HG03575 (cell line): ENCODE measurements around the gene PPM1H.
"Not testable (repeated sequence)": the region's sequence is repeated elsewhere in the genome, so short reads cannot be mapped to it uniquely, and the experiment has no call there.

ENCODE experiments used
- ATAC-seq: cut with Tn5 transposase; IDR thresholded peaks from one replicate; pipeline ENCODE4 v1.9.1; 2021; ENCODE audit not compliant: unreplicated experiment, insufficient number of reproducible peaks, low FRiP score; ENCODE audit errors: extremely low read depth

The PPM1H gene, protein sequence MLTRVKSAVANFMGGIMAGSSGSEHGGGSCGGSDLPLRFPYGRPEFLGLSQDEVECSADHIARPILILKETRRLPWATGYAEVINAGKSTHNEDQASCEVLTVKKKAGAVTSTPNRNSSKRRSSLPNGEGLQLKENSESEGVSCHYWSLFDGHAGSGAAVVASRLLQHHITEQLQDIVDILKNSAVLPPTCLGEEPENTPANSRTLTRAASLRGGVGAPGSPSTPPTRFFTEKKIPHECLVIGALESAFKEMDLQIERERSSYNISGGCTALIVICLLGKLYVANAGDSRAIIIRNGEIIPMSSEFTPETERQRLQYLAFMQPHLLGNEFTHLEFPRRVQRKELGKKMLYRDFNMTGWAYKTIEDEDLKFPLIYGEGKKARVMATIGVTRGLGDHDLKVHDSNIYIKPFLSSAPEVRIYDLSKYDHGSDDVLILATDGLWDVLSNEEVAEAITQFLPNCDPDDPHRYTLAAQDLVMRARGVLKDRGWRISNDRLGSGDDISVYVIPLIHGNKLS

DNA sequence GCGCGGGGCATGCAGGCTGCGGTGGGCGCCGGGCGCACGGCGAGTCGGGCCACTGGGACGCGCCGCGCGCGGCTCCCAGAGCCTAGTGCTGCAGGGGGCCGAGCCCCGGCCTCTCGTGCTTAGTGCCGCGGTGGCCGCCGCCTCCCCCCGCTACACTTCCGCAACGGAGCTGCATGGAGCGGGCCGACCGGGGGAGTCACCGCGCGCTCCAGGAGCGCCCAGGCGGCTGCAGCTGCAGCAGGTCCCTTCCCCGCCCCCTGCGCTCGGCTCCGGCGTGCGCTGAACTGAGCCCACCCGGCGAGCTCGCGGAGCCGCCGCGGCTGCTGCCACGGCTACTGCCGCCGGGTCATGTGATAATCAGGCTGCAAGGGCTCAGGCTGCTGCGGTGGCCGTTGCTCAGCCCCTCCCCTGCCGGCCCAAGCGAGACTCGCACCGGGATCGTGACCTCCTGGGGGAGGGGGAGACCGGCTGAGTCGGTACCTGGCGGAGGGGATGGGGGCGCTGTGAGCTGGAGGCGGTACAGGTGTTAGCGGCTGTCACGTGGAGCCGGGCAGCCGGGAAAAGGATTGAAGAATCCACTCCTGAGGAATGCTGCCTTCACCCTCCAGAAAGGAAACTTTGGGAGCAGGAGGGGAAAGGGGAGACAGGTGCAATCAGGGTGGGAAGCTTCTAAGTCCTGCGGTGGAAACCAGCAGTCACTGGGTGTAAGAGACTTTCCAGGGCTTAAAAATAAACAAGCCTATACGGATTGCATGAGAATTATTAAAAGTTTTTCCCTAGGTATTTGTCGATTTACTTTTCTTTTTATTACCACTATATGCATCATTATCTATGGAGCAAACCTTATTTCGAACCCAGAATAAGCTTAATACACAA is at the start of gene PPM1H:
Gene PPM1H (minus strand): TSS at position 352 of the 876 bp plus-strand sequence. CDS start 414 bp downstream, outside the sequence.
- ATAC-seq, result peak; percentile 37

DNA sequence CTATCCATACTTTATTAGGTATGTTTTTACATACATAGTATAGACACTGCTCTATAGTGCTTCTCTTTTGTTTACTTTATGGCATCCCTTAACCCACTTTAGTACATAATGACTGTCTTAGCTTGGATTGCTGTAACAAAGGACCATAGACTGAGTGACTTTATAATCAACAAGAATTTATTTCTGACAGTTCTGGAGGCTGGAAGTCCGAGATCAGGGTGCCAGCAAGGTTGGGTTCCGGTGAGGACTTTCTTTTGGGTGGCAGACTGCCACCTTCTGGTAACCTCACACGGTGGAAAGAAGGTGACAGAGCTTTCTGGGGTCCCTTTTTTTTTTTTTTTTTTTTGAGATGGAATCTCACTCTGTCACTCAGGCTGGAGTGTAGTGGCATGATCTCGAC is 48.6 kb upstream of the PPM1H start:
- ATAC-seq, result no peak

DNA sequence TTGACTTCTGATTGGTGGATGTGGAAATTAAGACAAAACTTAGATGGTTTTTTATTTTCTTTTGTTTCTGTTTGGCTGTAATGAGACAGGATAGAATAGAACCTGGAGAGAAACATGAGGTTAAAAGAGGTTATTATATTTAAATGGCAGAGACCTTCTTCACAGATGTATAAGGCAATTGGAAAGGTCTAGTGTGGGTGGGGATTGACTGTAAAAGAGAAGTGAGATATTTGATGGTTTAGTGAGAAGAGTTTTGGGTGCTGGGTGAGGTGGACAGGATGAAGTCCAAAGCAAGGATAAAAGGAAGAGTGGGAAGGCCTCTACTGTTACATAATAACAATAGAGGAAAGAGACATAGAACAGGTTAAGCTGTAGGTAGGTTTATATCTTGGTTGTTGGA is 43.8 kb upstream of the PPM1H start:
- ATAC-seq, result no peak

DNA sequence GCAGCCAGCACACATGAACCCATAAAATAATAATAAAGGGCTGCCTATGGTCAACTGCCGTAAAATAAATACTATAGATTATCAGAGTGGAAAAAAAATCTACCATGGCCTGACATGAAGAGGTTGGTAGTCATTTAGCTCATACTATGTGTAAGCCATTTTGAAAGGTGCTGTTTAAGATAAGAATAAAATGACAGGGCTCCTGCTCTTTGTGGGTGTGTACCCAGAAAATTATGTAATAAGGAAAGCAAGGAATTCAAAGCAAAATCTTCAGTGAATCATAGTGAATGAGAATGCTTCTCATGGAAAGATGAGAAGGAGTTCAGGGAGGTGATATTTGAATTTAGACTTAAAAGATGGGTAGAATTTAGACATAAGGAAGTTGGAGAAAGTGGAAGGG is 42.9 kb upstream of the PPM1H start:
- no peak for ATAC-seq

DNA sequence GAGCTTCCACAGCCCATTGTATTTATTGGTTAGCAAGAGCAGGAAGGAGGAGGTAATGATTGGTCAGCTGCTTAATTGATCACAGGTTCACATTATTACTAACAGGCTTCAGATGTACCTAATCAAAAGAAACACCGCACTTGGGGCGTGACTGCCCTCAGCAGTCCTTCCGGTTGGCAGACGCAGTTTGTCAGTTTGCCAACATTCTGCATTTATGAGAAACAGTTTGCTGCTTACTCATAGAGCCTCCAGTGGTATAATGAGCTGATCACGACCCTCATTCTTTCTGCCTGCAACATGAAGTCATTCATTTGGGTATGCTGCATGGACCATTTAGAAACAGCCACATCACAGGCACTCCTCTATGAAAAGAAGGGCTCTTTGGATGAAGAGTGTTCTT is 42.5 kb upstream of the PPM1H start:
- no peak for ATAC-seq

GRCh38 chr12:62976110-62976662 is 41.2 kb upstream of the PPM1H start:
- no peak for ATAC-seq

DNA sequence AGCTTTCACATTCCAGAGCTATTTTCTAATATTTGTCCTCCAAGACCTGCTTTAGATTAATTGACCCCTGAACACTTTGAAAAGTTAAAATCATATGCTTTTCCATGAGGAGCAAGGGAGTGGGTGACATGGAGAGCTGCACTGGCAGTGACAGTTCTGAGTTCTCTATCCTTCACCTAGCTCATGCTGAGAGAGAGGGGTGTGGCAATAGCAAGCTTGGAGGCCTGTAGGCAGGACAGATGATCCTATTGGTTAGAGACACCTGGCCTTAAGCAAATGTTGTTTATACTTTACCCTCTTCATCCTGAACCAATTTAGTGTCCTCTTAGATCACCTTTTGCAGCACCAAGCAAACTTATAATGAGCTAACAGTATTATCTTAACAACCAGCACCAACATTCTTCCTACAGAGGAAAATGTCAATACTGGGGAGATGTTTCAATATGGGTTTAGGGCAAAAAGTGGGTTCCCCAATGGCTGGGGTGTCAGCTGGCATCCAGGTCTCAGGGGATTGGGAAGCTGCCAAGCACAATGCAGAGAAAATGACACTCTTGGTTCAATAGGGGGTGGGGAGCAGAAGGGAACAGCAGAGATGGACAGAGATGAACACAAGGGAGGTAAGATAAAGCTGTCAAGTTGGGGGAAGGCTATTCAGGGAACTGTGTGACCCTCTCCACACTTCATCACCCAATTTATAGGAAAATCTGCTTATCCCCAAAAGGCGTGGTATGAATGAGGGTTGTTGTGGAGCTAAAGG is 37.0 kb upstream of the PPM1H start:
- no peak for ATAC-seq

- ATAC-seq, result no peak
Observed at GRCh38 chr12:62969695-62970094, 34.7 kb upstream of the PPM1H start.

DNA sequence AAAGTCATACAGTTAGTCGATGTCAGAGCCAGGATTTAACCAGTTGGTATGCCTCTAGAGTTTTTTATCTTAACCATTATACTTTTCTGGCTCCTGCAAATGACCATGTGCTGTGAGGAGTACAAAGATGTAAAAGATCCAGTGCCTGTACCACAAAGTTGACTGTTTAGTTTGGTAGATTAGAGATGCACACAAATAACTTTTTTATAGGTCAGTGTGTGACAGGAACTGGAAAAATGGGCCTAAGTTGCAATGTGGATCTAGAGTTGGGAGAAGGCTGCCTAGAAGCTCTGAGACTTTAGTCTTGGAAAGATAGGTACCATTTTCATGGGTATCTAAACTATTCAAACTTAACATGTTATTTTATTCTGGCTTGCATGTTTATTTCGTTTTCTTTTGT is 32.8 kb upstream of the PPM1H start:
- ATAC-seq, result no peak

DNA sequence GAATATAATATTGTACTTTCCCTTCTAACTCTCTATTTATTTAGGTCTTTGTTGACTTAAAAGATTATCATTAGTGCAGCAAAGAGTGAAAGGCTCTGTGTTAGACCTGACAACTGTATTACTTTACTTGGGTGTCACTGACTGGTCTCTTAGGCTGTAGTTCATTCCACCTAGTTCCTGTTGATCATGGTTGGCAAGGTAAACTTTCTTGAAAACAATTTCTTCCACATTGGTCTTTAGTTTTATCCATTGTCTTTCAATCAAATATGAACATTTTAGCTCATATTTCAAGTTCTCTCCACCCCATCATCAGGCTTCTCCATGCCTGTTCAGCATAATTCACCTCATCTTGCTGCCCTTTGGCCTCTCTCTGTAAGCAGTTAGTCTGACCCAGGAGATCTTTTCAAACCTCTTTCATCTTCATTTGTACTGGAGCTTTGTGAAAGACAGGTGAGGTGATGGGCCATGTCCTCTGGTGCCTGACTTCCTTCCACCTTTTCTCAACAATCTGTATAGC is 32.1 kb upstream of the PPM1H start:
- no peak for ATAC-seq

GRCh38 chr12:62966446-62966989 is 31.6 kb upstream of the PPM1H start:
- not testable (repeated sequence) for ATAC-seq

GRCh38 chr12:62965700-62966099 is 30.8 kb upstream of the PPM1H start:
- ATAC-seq, result not testable (repeated sequence)

DNA sequence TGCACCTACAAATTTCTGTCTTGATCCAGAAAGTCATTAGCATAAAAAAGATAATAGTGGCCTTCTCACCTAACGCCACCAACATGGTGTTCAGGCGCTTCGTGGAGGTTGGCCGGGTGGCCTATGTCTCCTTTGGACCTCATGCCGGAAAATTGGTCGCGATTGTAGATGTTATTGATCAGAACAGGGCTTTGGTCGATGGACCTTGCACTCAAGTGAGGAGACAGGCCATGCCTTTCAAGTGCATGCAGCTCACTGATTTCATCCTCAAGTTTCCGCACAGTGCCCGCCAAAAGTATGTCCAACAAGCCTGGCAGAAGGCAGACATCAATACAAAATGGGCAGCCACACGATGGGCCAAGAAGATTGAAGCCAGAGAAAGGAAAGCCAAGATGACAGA is 30.3 kb upstream of the PPM1H start:
- not testable (repeated sequence) for ATAC-seq

GRCh38 chr12:62963486-62964041 is 28.6 kb upstream of the PPM1H start:
- ATAC-seq, result no peak

DNA sequence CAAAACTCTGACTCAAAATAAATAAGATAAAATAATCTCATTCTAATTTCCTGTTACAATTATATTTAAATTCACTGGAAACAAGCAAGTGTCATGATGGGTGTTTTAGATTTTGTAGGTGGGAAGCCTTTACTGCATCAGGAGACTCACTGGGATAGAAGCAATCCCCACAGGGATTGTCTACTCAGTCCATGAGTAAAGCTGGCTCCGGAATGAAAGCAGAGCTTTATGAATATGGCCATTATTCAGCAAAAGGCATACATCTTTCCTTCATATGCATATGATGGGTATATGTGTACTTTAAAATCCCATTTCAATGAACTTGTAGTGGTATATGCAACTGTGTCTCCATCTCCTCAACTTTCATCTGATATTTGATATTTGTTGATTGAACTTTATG is 25.4 kb upstream of the PPM1H start:
- ATAC-seq, result no peak

GRCh38 chr12:62959745-62960144 is 24.8 kb upstream of the PPM1H start:
- no peak for ATAC-seq

DNA sequence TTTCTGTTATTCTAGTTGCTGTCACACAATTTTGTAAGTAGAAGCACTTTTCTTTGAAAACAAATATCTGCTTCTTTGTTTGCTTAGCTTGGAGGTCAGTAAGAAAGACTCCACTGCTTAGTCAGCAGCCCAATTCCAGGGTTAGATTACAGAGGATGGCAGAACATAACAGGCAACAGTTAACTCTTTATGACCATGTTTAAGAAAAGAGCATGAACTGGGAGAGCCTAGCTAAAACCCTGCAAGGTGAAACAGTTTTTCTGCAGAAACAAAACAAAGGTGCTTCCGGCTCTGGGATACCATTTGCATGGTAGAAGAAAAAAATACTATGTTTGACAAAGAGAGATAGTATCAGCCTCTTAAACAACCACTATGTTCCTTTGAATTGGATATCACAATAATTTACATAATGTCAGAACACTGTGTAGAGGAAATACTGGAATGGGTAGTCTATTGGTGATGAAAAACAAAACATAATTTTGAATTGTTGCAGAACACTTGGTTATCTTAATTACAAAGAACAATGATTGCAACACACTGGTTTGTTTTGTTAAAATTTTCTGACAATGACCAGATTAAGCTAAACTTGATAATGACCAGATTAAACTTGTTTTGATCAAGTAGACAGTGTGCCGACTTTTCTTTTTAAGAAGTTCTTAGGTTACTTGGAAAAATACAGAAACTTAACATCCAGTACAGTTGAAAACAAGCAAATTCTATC is 22.4 kb upstream of the PPM1H start:
- no peak for ATAC-seq

DNA sequence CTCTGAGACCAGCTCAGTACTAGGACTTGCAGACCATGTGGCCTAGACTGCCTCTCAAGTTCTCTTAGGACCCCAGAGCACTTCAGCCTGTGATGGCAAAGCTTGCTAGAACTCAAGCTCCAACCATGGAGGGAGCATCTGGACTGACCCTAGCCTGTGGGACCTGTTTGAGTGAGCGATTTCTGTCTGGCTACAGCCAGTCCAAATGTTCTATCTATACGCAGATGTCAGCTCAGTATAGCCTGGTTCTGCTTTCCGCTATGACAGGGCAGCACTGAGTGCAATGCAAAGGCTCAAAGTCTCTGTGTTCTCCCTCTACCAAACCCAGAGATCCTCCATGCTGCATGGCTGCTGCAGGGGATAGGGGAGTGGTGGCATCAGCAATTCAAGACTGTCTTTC is 20.7 kb upstream of the PPM1H start:
- no peak for ATAC-seq
